T1000 (cell line): ENCODE results near the gene THADA.
"Not testable (repeated sequence)": the region's sequence is repeated elsewhere in the genome, so short reads cannot be mapped to it uniquely, and the experiment has no call there.

ENCODE experiments used
- DNase-seq: peaks from one replicate; lab custom pipeline; 2025; ENCODE audit warnings: mixed read lengths; lab: John Stamatoyannopoulos, UW

Gene THADA

GRCh38 chr2:43189861-43190260, 406.0 kb downstream of the THADA start:
- DNase-seq, result not testable (repeated sequence)

GRCh38 chr2:43188561-43189386, 407.1 kb downstream of the THADA start:
- DNase-seq, result no peak

- no peak for DNase-seq
Observed at GRCh38 chr2:43186679-43187374, 409.0 kb downstream of the THADA start.

GRCh38 chr2:43186321-43186678, 409.5 kb downstream of the THADA start:
- no peak for DNase-seq

GRCh38 chr2:43185146-43185545, 410.7 kb downstream of the THADA start:
- no peak for DNase-seq

- DNase-seq, result no peak
Observed at GRCh38 chr2:43184339-43184895, 411.4 kb downstream of the THADA start.

GRCh38 chr2:43183743-43184142, 412.1 kb downstream of the THADA start:
- DNase-seq, result no peak

- DNase-seq, result no peak
Observed at GRCh38 chr2:43180897-43181296, 414.9 kb downstream of the THADA start.
